Measurements from ENCODE around the gene TCEAL4.
"Not testable (repeated sequence)": the region's sequence is repeated elsewhere in the genome, so short reads cannot be mapped to it uniquely, and the experiment has no call there.

TCEAL4 gene

DNA sequence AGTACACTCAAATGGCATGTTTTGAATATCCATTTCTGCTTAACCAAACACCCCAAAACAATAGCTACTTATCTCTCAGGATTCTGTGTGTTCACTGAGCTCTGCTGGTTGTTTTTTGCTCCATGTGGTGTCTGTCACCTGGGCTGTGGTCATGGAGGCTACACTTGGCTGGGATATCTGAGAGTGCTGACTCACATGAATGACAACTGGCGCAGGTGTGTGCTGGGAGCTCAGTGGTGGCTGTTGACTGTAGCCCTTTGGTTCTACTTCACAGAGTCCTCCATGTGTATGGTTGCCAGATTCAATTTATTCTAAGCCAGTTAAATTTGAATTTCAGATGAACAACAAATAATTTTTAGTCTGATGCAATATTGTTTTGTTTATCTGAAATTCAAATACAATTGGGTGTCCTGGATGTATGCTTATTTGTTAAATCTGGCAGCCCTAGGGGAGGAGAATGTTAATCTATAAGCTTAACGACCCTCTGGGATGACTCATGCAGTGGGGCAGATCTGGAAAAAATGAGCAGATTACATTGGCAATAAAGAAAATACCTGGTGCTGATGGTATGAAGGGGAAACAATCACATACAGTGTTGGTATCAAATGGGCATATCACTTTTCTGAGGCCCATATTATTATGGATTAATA, 28.2 kb upstream of the TCEAL4 start:
- Histone ChIP-seq H3K36me3 (ENCODE audit: control insufficient read depth in 1 of 2, insufficient read depth in 2 of 2, low read length in 2 of 2) (no peaks in the 10 kb centered on the region), H3K9me3 (ENCODE audit: control insufficient read depth in 1 of 2, low read length in 2 of 2) (no peaks in the 10 kb centered on the region), H3K27ac (ENCODE audit: low read length) (no peak overlapping the region), H3K4me1 (ENCODE audit: control insufficient read depth in 1 of 2, insufficient read depth in 2 of 2, low read length in 2 of 2) (no peaks in the 10 kb centered on the region), H3K4me3 (ENCODE audit: low read depth in 1 of 2, low read length in 2 of 2) (no peak overlapping the region), H3K27me3 (ENCODE audit: low read depth, low read length) (no peaks in the 10 kb centered on the region)

DNA sequence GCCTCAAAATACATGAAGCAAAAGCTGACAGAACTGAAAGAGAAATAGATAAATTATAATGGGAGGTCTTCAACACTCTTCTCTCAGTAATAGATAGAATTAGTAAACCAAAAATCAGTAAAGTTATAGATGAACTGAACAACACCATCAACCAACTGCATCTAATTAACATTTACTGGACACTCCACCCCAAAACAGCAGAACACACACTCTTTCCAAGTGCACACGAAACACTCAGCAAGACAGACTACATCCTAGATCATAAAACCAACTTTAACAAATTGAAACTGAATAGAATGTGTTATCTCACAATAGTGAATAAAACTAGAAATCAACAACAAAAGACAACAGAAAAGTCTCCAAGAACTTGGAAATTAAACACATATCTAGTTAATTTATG, 25.1 kb upstream of the TCEAL4 start:
- Histone ChIP-seq H3K27me3 (ENCODE audit: low read depth, low read length) (no peaks in the 10 kb centered on the region), H3K4me1 (ENCODE audit: control insufficient read depth in 1 of 2, insufficient read depth in 2 of 2, low read length in 2 of 2) (no peaks in the 10 kb centered on the region), H3K9me3 (ENCODE audit: control insufficient read depth in 1 of 2, low read length in 2 of 2) (no peaks in the 10 kb centered on the region), H3K27ac (ENCODE audit: low read length) (no peak overlapping the region), H3K36me3 (ENCODE audit: control insufficient read depth in 1 of 2, insufficient read depth in 2 of 2, low read length in 2 of 2) (no peaks in the 10 kb centered on the region), H3K4me3 (ENCODE audit: low read depth in 1 of 2, low read length in 2 of 2) (no peak overlapping the region)

DNA sequence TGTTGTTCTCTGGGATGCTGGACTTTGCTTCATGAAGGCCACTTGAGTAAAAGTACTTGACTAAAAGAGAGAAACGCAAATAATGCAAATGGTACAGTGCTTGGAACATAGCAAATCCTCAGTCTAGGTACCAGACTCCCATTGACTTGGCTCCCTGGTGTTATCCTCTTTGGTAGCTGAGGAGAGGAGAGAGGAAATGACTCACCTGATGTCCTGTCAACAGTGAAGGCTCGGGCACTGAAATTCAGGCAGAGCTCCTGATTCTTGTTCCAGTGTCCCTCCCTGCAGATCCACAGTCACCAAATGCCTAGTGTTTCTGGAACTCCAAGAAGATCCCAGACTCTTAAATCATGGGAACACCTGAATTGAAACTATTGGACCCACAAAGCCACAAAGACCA, 22.5 kb upstream of the TCEAL4 start:
- Histone ChIP-seq H3K27me3 (ENCODE audit: low read depth, low read length) (no peaks in the 10 kb centered on the region), H3K4me3 (ENCODE audit: low read depth in 1 of 2, low read length in 2 of 2) (no peak overlapping the region), H3K36me3 (ENCODE audit: control insufficient read depth in 1 of 2, insufficient read depth in 2 of 2, low read length in 2 of 2) (no peaks in the 10 kb centered on the region), H3K4me1 (ENCODE audit: control insufficient read depth in 1 of 2, insufficient read depth in 2 of 2, low read length in 2 of 2) (no peaks in the 10 kb centered on the region), H3K27ac (ENCODE audit: low read length) (no peak overlapping the region), H3K9me3 (ENCODE audit: control insufficient read depth in 1 of 2, low read length in 2 of 2) (no peaks in the 10 kb centered on the region)

DNA sequence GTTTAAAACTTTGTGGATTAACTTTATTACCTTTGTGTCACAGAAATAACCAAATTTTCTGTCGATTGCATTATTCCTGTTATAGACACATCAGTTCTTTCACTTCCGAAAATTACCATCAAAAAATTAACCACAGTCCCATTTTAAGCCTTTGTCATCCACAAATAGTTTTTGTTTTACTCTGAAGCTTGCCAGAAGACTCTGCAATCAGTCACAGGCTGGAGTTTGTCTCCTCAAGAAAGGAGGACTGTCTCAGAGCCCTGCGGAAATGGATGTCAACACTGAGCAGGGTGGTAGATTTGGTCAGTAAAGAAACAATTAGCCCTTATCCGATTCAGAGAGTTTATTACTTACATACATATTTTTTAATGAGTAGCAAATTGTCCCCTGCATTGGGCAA, 20.1 kb upstream of the TCEAL4 start:
- Histone ChIP-seq H3K27ac (ENCODE audit: low read length) (no peak overlapping the region), H3K9me3 (ENCODE audit: control insufficient read depth in 1 of 2, low read length in 2 of 2) (no peaks in the 10 kb centered on the region), H3K4me1 (ENCODE audit: control insufficient read depth in 1 of 2, insufficient read depth in 2 of 2, low read length in 2 of 2) (no peaks in the 10 kb centered on the region), H3K27me3 (ENCODE audit: low read depth, low read length) (no peaks in the 10 kb centered on the region), H3K36me3 (ENCODE audit: control insufficient read depth in 1 of 2, insufficient read depth in 2 of 2, low read length in 2 of 2) (no peaks in the 10 kb centered on the region), H3K4me3 (ENCODE audit: low read depth in 1 of 2, low read length in 2 of 2) (no peak overlapping the region)

DNA sequence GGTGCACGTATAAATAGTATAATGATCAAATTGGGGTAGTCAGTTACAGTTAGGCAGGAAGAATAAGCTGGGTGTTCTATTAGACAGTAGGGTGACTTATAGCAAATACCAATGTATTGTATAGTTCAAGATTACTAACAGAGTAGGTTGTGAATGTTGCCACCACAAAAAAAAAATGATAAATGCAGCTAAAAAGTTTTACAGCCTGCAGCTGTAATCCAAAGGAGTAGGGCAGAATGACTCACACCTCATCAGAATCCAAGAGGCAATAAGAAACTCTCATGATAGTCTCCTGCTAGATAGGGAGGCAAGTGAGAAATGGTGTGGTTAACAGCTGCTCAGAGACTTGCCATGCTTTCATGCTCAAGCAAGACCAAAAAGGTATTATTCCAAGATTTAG, 19.6 kb upstream of the TCEAL4 start:
- Histone ChIP-seq H3K4me1 (ENCODE audit: control insufficient read depth in 1 of 2, insufficient read depth in 2 of 2, low read length in 2 of 2) (no peaks in the 10 kb centered on the region), H3K4me3 (ENCODE audit: low read depth in 1 of 2, low read length in 2 of 2) (no peak overlapping the region), H3K27ac (ENCODE audit: low read length) (no peak overlapping the region), H3K27me3 (ENCODE audit: low read depth, low read length) (no peaks in the 10 kb centered on the region), H3K36me3 (ENCODE audit: control insufficient read depth in 1 of 2, insufficient read depth in 2 of 2, low read length in 2 of 2) (no peaks in the 10 kb centered on the region), H3K9me3 (ENCODE audit: control insufficient read depth in 1 of 2, low read length in 2 of 2) (no peaks in the 10 kb centered on the region)

DNA sequence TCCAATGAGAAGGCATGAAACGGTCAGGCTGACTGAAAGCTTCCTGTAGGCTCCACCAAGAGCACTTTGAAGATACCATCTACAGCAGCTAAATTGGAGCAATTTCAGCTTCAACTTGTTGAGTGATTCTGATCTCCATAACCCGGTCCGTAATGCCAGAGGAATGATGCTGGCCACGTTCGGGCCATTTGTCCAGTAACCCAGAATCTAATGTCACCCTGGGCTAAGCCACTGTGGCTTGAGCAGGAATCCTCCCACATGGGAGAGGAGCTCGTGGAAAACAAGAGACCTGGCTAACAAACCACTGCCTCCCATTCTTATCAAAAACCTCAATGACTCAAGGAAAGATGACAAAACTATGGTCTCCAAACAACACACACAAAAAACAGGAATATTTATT, 14.2 kb upstream of the TCEAL4 start:
- Histone ChIP-seq H3K9me3 (ENCODE audit: control insufficient read depth in 1 of 2, low read length in 2 of 2) (no peaks in the 10 kb centered on the region), H3K4me1 (ENCODE audit: control insufficient read depth in 1 of 2, insufficient read depth in 2 of 2, low read length in 2 of 2) (no peaks in the 10 kb centered on the region), H3K4me3 (ENCODE audit: low read depth in 1 of 2, low read length in 2 of 2) (no peak overlapping the region), H3K27me3 (ENCODE audit: low read depth, low read length) (no peaks in the 10 kb centered on the region), H3K27ac (ENCODE audit: low read length) (no peak overlapping the region), H3K36me3 (ENCODE audit: control insufficient read depth in 1 of 2, insufficient read depth in 2 of 2, low read length in 2 of 2) (no peaks in the 10 kb centered on the region)

DNA sequence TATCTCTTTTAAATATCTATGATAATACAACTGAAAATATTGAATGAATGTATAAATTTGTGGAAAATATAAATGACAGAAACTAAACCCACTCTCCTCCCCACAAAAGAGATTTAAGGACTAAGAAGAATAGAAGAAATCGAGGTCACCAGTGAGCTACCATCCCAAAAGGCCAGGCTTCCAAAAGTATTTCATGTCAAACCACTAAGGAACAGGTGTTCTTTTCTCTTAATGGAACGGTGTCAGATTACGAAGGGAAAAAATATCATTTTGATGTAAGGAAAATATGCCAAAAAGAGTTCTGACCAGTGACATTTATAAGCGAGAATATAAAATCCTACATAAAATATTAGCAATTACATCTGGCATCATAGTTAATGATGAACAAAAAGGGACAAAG, 13.6 kb upstream of the TCEAL4 start:
- no peaks in the 10 kb centered on the region for H3K9me3 ChIP-seq (ENCODE audit: control insufficient read depth in 1 of 2, low read length in 2 of 2)
- H3K27me3 ChIP-seq (ENCODE audit: low read depth, low read length) = no peaks in the 10 kb centered on the region
- H3K4me1 ChIP-seq (ENCODE audit: control insufficient read depth in 1 of 2, insufficient read depth in 2 of 2, low read length in 2 of 2) = no peaks in the 10 kb centered on the region
- no peaks in the 10 kb centered on the region for H3K36me3 ChIP-seq (ENCODE audit: control insufficient read depth in 1 of 2, insufficient read depth in 2 of 2, low read length in 2 of 2)
- no peak overlapping the region for H3K4me3 ChIP-seq (ENCODE audit: low read depth in 1 of 2, low read length in 2 of 2)
- no peak overlapping the region for H3K27ac ChIP-seq (ENCODE audit: low read length)

DNA sequence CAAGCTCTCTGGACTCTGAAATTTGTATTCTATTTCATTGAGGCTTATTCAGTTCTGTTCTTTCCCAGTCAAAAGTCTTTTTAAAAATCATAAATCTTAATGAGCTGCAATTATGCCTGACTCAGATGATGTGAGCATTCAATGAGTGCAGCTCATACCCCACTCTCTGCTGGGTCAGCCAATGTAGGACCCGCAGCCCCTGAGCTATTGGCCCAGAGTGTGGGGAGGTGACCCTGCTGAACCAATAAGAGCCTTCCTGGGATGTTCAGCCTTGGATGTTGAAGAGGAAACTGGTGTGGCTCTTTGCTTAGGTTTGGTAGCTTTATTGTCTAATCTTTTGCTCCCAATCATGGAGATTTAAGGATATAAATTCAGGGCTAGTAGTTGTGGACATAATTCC, 12.1 kb upstream of the TCEAL4 start:
- no peak overlapping the region for H3K27ac ChIP-seq (ENCODE audit: low read length)
- H3K4me3 ChIP-seq (ENCODE audit: low read depth in 1 of 2, low read length in 2 of 2) = no peak overlapping the region
- H3K36me3 ChIP-seq (ENCODE audit: control insufficient read depth in 1 of 2, insufficient read depth in 2 of 2, low read length in 2 of 2) = no peaks in the 10 kb centered on the region

DNA sequence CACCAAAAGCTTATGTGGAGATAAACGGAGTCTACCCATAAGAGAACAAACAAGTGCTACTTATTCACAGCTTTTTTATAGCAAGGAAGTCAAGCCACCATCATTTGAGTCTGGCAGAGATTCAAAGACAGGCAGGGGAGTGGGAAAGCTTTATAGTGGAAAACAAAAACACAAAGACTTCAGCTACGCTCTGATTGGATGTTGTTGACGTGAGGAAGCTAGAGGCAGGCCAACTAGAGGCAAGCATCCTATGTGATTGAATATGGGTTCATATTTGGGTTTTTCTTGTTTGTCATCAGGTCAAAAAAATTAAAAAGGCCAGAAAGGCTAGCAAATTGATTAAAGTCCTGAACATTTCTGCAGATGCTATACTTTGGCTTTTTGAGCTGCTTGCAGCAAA, 719 bp upstream of the TCEAL4 start:
- Histone ChIP-seq H3K9me3 (ENCODE audit: control insufficient read depth in 1 of 2, low read length in 2 of 2) (no peaks in the 10 kb centered on the region), H3K27ac (ENCODE audit: low read length) (no peak overlapping the region), H3K4me1 (ENCODE audit: control insufficient read depth in 1 of 2, insufficient read depth in 2 of 2, low read length in 2 of 2) (peaks cover 0 to 8% of the 10 kb centered on the region in 2 donors), H3K27me3 (ENCODE audit: low read depth, low read length) (no peaks in the 10 kb centered on the region), H3K36me3 (ENCODE audit: control insufficient read depth in 1 of 2, insufficient read depth in 2 of 2, low read length in 2 of 2) (peaks cover 0 to 4% of the 10 kb centered on the region in 2 donors), H3K4me3 (ENCODE audit: low read depth in 1 of 2, low read length in 2 of 2) (peak overlapping the region in 1 of 2 donors; percentile 70)

More for the DNA sequence above, 12.1 kb upstream of the TCEAL4 start:
- H3K9me3 ChIP-seq (ENCODE audit: control insufficient read depth in 1 of 2, low read length in 2 of 2) = no peaks in the 10 kb centered on the region
- H3K4me1 ChIP-seq (ENCODE audit: control insufficient read depth in 1 of 2, insufficient read depth in 2 of 2, low read length in 2 of 2) = no peaks in the 10 kb centered on the region
- no peaks in the 10 kb centered on the region for H3K27me3 ChIP-seq (ENCODE audit: low read depth, low read length)

DNA sequence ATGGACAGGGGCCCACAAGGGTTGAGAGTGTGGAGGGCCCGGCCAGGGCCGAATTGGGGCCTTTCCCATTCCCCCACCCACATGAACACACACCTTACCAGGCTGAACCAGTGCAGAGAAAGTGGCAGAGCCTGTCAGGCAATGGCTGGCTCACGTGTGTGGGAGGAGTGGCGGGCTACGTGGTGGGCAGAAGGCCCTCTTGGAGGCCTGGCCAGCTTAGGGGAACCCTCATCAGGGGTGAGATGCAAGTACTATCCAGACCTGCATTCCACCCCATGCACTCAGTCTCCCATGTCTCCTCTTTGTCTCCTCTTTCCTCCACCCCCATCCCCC, 965 bp downstream of the TCEAL4 start:
- H3K36me3 ChIP-seq (ENCODE audit: control insufficient read depth in 1 of 2, insufficient read depth in 2 of 2, low read length in 2 of 2) = peaks cover 0 to 4% of the 10 kb centered on the region in 2 donors
- no peaks in the 10 kb centered on the region for H3K9me3 ChIP-seq (ENCODE audit: control insufficient read depth in 1 of 2, low read length in 2 of 2)
- H3K4me3 ChIP-seq (ENCODE audit: low read depth in 1 of 2, low read length in 2 of 2) = peak overlapping the region; percentile 61 to 70
- peak overlapping the region; percentile 73 for H3K27ac ChIP-seq (ENCODE audit: low read length)
- peaks cover 0 to 8% of the 10 kb centered on the region in 2 donors for H3K4me1 ChIP-seq (ENCODE audit: control insufficient read depth in 1 of 2, insufficient read depth in 2 of 2, low read length in 2 of 2)
- H3K27me3 ChIP-seq (ENCODE audit: low read depth, low read length) = no peaks in the 10 kb centered on the region

DNA sequence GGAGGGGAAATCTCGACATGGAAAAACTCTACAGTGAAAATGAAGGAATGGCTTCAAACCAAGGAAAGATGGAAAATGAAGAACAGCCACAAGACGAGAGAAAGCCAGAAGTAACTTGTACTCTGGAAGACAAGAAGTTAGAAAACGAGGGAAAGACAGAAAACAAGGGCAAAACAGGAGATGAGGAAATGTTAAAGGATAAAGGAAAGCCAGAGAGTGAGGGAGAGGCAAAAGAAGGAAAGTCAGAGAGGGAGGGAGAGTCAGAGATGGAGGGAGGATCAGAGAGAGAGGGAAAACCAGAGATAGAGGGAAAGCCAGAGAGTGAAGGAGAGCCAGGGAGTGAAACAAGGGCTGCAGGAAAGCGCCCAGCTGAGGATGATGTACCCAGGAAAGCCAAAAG, 1.3 kb downstream of the TCEAL4 start:
- Histone ChIP-seq H3K4me1 (ENCODE audit: control insufficient read depth in 1 of 2, insufficient read depth in 2 of 2, low read length in 2 of 2) (peaks cover 0 to 8% of the 10 kb centered on the region in 2 donors), H3K27me3 (ENCODE audit: low read depth, low read length) (no peaks in the 10 kb centered on the region), H3K27ac (ENCODE audit: low read length) (peak overlapping the region; percentile 73), H3K36me3 (ENCODE audit: control insufficient read depth in 1 of 2, insufficient read depth in 2 of 2, low read length in 2 of 2) (peaks cover 0 to 4% of the 10 kb centered on the region in 2 donors), H3K9me3 (ENCODE audit: control insufficient read depth in 1 of 2, low read length in 2 of 2) (no peaks in the 10 kb centered on the region), H3K4me3 (ENCODE audit: low read depth in 1 of 2, low read length in 2 of 2) (peak overlapping the region; percentile 61 to 70)

DNA sequence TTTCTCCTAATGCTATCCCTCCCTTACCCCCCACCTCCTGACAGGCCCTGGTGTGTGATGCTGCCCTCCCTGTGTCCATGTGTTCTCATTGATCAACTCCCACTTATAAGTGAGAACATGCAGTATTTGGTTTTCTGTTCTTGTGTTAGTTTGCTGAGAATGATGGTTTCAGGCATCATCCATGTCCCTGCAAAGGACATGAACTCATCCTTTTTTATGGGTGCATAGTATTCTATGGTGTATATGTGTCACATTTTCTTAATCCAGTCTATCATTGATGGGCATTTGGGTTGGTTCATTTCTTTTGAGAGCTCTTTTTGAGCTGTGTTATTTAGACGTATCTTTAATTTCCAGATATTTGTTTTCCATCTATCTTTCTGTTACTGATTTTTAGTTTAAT, 7.0 kb downstream of the TCEAL4 start:
- H3K4me3 ChIP-seq (ENCODE audit: low read depth in 1 of 2, low read length in 2 of 2); H3K27ac ChIP-seq (ENCODE audit: low read length); H3K9me3 ChIP-seq (ENCODE audit: control insufficient read depth in 1 of 2, low read length in 2 of 2); H3K4me1 ChIP-seq (ENCODE audit: control insufficient read depth in 1 of 2, insufficient read depth in 2 of 2, low read length in 2 of 2); H3K36me3 ChIP-seq (ENCODE audit: control insufficient read depth in 1 of 2, insufficient read depth in 2 of 2, low read length in 2 of 2); H3K27me3 ChIP-seq (ENCODE audit: low read depth, low read length): not testable (repeated sequence)

Measured in muscle layer of duodenum (tissue), 2 donors.